IPS DF 4.7 (cell line): ENCODE data around the gene ATP11A.

Experiments
- DNase-seq: peaks from one replicate; pipeline ENCODE4 v3.0.0-alpha.2; 2013; ENCODE audit warnings: low spot score; ENCODE audit errors: extremely low read depth

ATP11A gene

DNA sequence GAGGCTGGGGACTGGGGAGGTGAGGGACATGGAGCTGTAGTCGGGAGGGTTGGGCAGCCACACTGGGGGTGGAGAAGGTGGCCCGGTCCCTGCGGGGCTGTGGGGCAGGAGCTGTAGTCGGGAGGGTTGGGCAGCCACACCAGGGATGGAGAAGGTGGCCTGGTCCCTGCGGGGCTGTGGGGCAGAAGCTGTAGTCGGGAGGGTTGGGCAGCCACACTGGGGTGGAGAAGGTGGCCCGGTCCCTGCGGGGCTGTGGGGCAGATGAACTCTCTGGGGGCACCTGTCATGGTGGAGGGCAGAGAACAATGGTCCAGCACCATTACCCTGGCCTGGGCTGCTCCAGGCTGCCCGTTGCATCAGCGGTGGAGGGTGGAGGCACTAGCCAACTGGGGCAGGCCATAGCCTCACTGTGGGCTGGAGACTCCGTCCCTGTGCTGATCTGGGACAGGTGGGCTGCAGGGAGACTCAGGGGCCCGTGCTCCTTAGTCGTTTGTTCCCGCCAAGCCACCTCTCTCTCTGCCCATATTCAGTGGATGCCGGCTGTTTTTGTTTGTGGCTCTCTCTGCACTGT lies 51.4 kb downstream of the ATP11A start:
- DNase-seq: no peak

DNA sequence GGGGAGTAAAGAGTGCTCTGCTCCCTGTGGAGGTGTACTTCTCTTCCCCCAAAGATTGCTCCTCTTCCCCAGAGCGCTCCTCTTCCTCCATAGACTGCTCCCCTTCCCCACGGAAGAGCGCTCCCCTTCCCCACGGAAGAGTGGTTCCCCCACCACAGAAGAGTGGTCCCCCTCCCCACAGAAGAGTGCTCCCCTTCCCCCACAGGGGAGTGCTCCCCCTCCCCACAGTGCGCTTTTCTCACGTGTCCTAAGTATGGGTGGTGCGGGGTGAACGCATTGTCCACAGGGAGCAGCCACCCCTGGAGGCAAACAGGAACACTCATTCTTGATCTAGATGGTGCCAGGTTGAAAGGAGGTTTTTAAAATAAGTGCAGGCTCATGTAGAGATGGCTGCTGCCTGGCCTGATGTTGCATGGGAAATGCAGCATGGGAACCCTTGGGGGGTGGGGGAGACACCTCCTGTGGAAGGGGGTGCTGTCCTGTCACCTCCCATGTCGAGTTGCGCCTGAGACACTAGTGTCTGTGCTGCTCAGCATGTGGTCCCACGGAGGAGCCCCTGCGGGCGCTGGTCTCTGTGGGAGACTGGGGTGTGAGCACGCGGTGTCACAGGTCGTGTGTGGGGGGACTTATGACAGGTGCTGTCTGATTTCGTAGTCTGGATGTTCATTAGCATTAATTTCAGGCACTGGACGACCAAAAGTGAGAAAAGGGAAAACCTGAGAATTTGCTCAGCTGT lies 52.2 kb downstream of the ATP11A start:
- DNase-seq: no peak

- no peak for DNase-seq
These were observed 52.7 kb downstream of the ATP11A start for GRCh38 chr13:112742583-112742982.

DNA sequence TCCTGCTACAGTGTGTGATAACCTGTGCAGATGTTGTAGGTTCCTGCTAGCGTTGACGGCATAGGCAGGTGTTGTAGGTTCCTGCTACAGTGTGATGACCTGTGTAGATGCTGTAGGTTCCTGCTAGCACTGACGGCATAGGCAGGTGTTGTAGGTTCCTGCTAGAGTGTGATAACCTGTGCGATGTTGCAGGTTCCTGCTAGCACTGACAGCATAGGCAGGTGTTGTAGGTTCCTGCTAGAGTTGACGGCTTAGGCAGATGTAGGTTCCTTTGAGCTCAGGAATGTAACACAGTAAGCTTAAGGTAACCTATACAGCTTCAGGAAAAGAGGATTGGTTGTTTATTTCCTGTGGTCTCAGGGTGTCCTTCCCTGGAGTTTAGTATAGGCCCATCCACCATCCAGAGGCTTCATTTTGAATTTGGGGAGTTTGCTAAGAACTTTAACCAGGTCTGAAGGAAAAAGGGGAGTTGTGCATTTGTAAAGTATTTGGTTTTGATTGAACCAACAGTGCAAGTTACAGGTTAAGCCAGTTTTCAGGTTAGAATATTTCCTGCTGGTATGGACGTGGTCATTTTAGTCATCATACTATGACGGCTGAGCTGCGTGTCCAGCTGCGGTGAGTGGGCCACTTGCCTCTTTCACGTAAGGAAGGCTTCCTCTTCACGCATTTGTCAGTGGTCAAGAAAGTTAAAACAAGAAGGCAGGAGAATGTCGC lies 53.8 kb downstream of the ATP11A start:
- DNase-seq: no peak

- DNase-seq: no peak
These were observed 54.6 kb downstream of the ATP11A start for GRCh38 chr13:112744168-112745021.

DNA sequence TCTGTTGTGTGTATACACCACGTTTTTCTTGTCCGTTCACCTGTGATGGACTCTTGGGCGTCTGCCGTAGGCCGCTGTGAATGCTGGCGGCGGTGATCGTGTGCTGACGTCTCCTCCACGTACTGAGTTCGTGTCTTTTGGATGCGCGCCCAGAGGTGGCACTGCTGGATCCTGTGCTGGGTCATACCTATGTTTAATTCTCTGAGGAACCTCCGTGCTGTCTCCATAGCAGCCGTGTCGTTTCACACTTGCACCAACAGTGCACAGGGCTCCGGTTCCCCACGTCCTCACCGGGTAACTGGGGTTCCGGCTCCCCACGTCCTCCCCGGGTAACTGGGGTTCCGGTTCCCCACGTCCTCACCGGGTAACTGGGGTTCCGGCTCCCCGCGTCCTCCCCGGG lies 56.2 kb downstream of the ATP11A start:
- DNase-seq: no peak

- no peak for DNase-seq
These were observed 57.4 kb downstream of the ATP11A start for GRCh38 chr13:112747256-112747655.

- no peak for DNase-seq
These were observed 59.3 kb downstream of the ATP11A start for GRCh38 chr13:112748947-112749735.

- no peak for DNase-seq
These were observed 60.7 kb downstream of the ATP11A start for GRCh38 chr13:112750570-112750969.

DNA sequence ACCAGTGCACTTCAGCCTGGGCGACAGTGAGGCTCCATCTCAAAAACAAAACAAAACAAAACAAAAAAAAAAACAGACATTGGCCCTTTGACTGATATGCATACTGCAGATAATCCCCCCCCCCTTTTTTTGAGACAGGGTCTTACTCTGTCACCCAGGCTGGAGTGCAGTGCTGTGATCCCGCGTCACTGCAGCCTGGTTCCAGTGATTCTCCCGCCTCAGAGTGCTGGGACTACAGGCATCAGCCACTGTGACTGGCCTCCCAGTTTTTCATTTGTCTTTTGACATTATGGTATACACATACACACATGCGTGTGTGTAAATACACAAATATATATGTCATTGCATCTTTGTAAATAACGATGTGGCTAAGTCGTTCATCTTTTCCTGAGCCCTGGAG lies 61.8 kb downstream of the ATP11A start:
- no peak for DNase-seq

- no peak for DNase-seq
These were observed 62.4 kb downstream of the ATP11A start for GRCh38 chr13:112752211-112752610.

- no peak for DNase-seq
These were observed 63.1 kb downstream of the ATP11A start for GRCh38 chr13:112752711-112753541.

GRCh38 chr13:112753833-112754232 lies 64.0 kb downstream of the ATP11A start:
- DNase-seq: no peak

DNA sequence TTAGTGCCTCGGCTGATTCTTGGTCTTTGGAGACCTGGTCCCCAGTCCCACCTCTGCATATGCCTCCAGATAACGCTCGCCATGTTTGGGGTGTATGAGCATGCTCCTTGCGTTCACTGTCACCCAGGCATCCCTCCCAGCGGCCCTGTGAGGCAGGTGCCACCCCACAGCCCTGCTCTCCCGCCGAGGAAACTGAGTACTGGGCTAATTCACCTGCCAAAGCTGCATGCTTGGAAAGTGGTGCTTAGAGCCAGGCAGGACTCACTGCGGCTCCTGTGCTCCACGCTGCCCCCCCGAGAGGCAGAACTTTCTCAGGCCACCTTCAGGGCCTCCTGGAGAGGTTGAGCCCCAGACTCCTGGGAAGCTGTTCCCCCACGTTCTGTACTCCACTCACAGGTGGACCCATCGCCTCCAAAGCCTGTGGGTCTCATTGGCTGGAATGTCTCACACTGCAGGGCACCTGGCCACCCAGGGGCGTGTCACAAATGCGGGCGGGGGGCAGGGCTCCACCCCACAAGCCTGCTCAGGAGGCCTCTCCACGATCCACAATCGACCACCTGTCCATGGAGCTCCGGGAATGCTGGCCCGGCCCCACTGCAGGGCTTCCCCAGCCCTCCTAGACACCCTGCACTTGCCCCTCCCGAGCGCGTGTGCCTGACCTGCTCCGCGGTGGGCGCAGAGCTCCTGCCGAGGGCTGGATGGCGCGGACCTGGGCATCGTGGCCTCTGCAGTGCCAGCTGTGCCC lies 64.6 kb downstream of the ATP11A start:
- no peak for DNase-seq

DNA sequence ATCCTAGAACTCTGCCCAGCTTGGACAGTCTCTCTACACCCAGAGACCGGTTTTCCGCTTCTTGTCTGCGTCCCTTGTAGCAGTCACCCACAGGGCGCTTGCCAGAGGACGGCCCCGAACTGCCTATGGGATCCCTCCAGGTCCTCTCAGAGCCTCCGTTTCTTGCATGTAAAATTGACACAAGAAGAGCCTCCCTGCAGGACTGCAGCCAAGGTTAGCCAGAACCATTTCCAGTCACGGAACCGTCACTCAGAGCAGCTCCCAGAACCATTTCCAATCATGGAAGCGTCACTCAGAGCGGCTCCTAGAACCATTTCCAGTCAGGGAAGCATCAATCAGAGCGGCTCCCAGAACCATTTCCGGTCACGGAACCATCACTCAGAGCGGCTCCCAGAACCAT lies 65.5 kb downstream of the ATP11A start:
- no peak for DNase-seq

DNA sequence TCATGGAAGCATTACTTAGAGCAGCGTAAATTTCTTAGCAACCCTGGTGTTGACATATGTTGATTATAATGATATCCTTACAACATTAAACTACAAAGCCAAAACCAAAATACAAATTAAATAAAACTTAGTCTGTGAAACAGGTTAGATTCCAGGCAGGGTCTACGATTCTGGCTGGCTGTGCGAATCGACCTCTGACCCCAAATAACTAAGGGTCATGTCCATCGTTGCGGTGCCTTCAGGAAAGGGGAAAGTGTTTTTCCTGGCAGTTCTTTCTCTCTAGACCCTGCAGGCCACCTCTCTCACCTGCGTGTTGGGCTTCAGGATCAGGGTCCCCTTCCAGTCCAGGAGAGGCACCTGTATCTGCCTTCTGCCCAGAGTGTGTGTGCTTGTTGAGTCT lies 66.2 kb downstream of the ATP11A start:
- DNase-seq: no peak

DNA sequence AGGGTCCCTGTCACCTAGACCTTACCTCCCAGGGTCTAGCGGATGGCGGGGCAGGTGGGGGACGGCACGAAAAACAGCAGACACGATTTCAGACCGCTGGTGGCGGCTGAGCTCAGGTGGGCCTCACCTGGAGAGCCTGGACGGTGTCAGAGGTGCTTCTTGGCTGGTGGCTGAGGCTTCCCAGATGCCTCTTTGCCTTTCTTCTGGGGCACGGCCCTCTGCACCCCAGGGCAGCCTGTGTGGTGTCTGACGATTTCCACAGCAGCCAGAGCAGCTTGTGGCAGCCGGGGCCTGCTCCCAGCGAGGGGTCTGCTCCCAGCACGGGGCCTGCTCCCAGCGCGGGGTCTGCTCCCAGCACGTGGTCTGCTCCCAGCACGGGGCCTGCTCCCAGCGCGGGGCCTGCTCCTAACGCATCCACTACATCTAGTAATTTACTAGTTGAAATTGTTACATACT lies 66.7 kb downstream of the ATP11A start:
- DNase-seq: no peak

GRCh38 chr13:112756967-112757758 lies 67.3 kb downstream of the ATP11A start:
- no peak for DNase-seq

GRCh38 chr13:112757759-112758086 lies 67.9 kb downstream of the ATP11A start:
- no peak for DNase-seq
